Hindlimb muscle (tissue), 1 donor: ENCODE measurements around the gene TDRD7. TPM values are rescaled to one million over a fixed set of nuclear protein-coding genes. Genes with fewer than 3 reads are reported as not detected.
"Not testable (repeated sequence)": the region's sequence is repeated elsewhere in the genome, so short reads cannot be mapped to it uniquely, and the experiment has no call there.

Experiments used
- DNase-seq: peaks from one replicate; pipeline ENCODE4 v3.0.0-alpha.2; 2013
- polyA plus RNA-seq: library from polyadenylated mRNA; unstranded; fragments of 120-200 nt; gene quantifications from one replicate; pipeline ENCODE4 v1.2.1, GENCODE V29; 2013; ENCODE audit not compliant: insufficient read length

The TDRD7 gene
- polyA plus RNA-seq, 1 donor: 5.4 TPM

GRCh38 chr9:97430316-97431043, 18.6 kb downstream of the TDRD7 start:
- DNase-seq: no peak

- DNase-seq: no peak
Observed at GRCh38 chr9:97431044-97431441, 19.1 kb downstream of the TDRD7 start.

- no peak for DNase-seq
Observed at GRCh38 chr9:97431549-97432143, 19.8 kb downstream of the TDRD7 start.

- no peak for DNase-seq
Observed at GRCh38 chr9:97437051-97437600, 25.2 kb downstream of the TDRD7 start.

- DNase-seq: no peak
Observed at GRCh38 chr9:97438257-97438656, 26.4 kb downstream of the TDRD7 start.

- DNase-seq: no peak
Observed at GRCh38 chr9:97438666-97439065, 26.8 kb downstream of the TDRD7 start.

GRCh38 chr9:97440160-97440559, 28.3 kb downstream of the TDRD7 start:
- no peak for DNase-seq

- no peak for DNase-seq
Observed at GRCh38 chr9:97441729-97442128, 29.8 kb downstream of the TDRD7 start.

GRCh38 chr9:97445119-97445701, 33.3 kb downstream of the TDRD7 start:
- no peak for DNase-seq

GRCh38 chr9:97447001-97447400, 35.1 kb downstream of the TDRD7 start:
- DNase-seq: no peak

GRCh38 chr9:97453573-97453972, 41.7 kb downstream of the TDRD7 start:
- DNase-seq: not testable (repeated sequence)

GRCh38 chr9:97456841-97457240, 44.9 kb downstream of the TDRD7 start:
- not testable (repeated sequence) for DNase-seq

GRCh38 chr9:97459326-97459725, 47.4 kb downstream of the TDRD7 start:
- DNase-seq: no peak

- no peak for DNase-seq
Observed at GRCh38 chr9:97462159-97462558, 50.3 kb downstream of the TDRD7 start.

- DNase-seq: no peak
Observed at GRCh38 chr9:97462914-97463313, 51.0 kb downstream of the TDRD7 start.

- DNase-seq: peak; percentile 54
Observed at GRCh38 chr9:97468658-97469448, 57.0 kb downstream of the TDRD7 start.

GRCh38 chr9:97470076-97470475, 58.2 kb downstream of the TDRD7 start:
- no peak for DNase-seq

- DNase-seq: no peak
Observed at GRCh38 chr9:97473717-97474116, 61.8 kb downstream of the TDRD7 start.

- DNase-seq: no peak
Observed at GRCh38 chr9:97474372-97474925, 62.6 kb downstream of the TDRD7 start.

- DNase-seq: no peak
Observed at GRCh38 chr9:97475059-97475458, 63.2 kb downstream of the TDRD7 start.

GRCh38 chr9:97478301-97478981, 66.5 kb downstream of the TDRD7 start:
- no peak for DNase-seq
